Measurements from ENCODE around the gene LONRF3.

GRCh38 chrX:119017077-119017476, 42.7 kb downstream of the LONRF3 start:
- TF ChIP-seq POLR2AphosphoS5 (IDR thresholded peaks at IDR 0.05) (no peak), POLR2A (IDR thresholded peaks at IDR 0.05) (no peak)
